A549 (cell line): ENCODE results near the gene CD99. TPM values are rescaled to one million over a fixed set of nuclear protein-coding genes. Genes with fewer than 3 reads are reported as not detected.

ENCODE experiments used
- ATAC-seq, 2 experiments: fragments of 200-7000 bp in 1 of 2; fragments of >200 bp in 1 of 2; cut with Nextera tagmentation in 1 of 2; cut with Tn5 transposase in 1 of 2; 3 replicates each; pipeline versions ENCODE4 v1.8.0 to v1.9.1; 2018 to 2020; ENCODE audit warnings: mild to moderate bottlenecking in 1 of 2, moderate library complexity in 1 of 2
- CTCF ChIA-PET: fragments of 300-600 bp; sonication (Branson Sonifier 250); formaldehyde crosslinking; extraction: SDS; loops from one replicate; lab custom pipeline; 2021; ENCODE audit warnings: antibody characterized with exemption, inconsistent platforms; lab: Yijun Ruan, JAX
- POLR2A ChIA-PET: fragments of 350-600 bp; formaldehyde crosslinking; extraction: SDS; loops from one replicate; lab custom pipeline; 2021; ENCODE audit warnings: antibody characterized with exemption, inconsistent platforms; lab: Yijun Ruan, JAX
- DNase-seq, 2 experiments: peaks; one replicate each; pipeline versions ENCODE4 v3.0.0 to v3.0.0-alpha.2; 2011 to 2016; ENCODE audit warnings: low read depth in 1 of 2, low spot score in 1 of 2
- FAIRE-seq: peaks from 2 replicates; lab custom pipeline; 2011; peaks lifted over from hg19 to GRCh38; lab: Jason Lieb, UNC
- H3K27ac ChIP-seq, 2 experiments: fragments of >200 bp; sonication (Bioruptor Twin); formaldehyde crosslinking; 3 replicates each; pipeline ENCODE4 v1.5.1; 2016 to 2017
- H3K4me1 ChIP-seq: fragments of >200 bp; sonication (Bioruptor Twin); formaldehyde crosslinking; 3 replicates; pipeline ENCODE4 v1.6.1; 2016
- H3K4me2 ChIP-seq: fragments of >200 bp; sonication (Bioruptor Twin); formaldehyde crosslinking; 3 replicates; pipeline ENCODE4 v1.6.1; 2016
- H3K4me3 ChIP-seq: fragments of >200 bp; sonication (Bioruptor Twin); formaldehyde crosslinking; 3 replicates; pipeline ENCODE4 v1.5.1; 2016
- H3K9me3 ChIP-seq: fragments of >200 bp; sonication (Bioruptor Twin); formaldehyde crosslinking; 3 replicates; pipeline ENCODE4 v1.6.1; 2016
- BHLHE40 ChIP-seq: IDR thresholded peaks from 2 replicates; pipeline ENCODE4 v1.6.1; 2012; ENCODE audit warnings: low read depth, low read length, inconsistent platforms
- CBX2 ChIP-seq: fragments of 200-600 bp; sonication (generic); IDR thresholded peaks from 2 replicates; pipeline ENCODE4 v1.6.1; 2016; ENCODE audit warnings: low read depth, mild to moderate bottlenecking, borderline replicate concordance
- CBX8 ChIP-seq: fragments of 200-600 bp; sonication (generic); IDR thresholded peaks from 2 replicates; pipeline ENCODE4 v1.6.1; 2016
- CHD2 ChIP-seq: fragments of 150-350 bp; IDR thresholded peaks from 2 replicates; pipeline ENCODE4 v1.6.1; 2014; ENCODE audit warnings: low read length; ENCODE audit not compliant: partially characterized antibody
- CHD4 ChIP-seq: fragments of 200-600 bp; sonication (generic); IDR thresholded peaks from 2 replicates; pipeline ENCODE4 v1.6.1; 2016; ENCODE audit warnings: antibody characterized with exemption, mild to moderate bottlenecking, borderline replicate concordance
- EP300 ChIP-seq, 2 experiments: fragments of >200 bp; sonication (Bioruptor Twin); formaldehyde crosslinking; IDR thresholded peaks; 2 replicates in 1 of 2; 3 replicates in 1 of 2; pipeline ENCODE4 v1.6.1; 2016 to 2017
- ESRRA ChIP-seq: fragments of 150-350 bp; IDR thresholded peaks from 2 replicates; pipeline ENCODE4 v1.6.1; 2014; ENCODE audit warnings: mild to moderate bottlenecking, low read length, borderline replicate concordance
- FOSB ChIP-seq: fragments of 250-450 bp; sonication (Bioruptor Pico); IDR thresholded peaks from 2 replicates; pipeline ENCODE4 v1.5.0; 2020; ENCODE audit warnings: mild to moderate bottlenecking, moderate library complexity
- HDAC2 ChIP-seq: fragments of 200-600 bp; sonication (generic); IDR thresholded peaks from 2 replicates; pipeline ENCODE4 v1.6.1; 2016
- HOXA7 ChIP-seq: fragments of 250-450 bp; sonication (Bioruptor Pico); IDR thresholded peaks from 2 replicates; pipeline ENCODE4 v1.5.0; 2020; ENCODE audit warnings: mild to moderate bottlenecking, moderate library complexity
- HOXB13 ChIP-seq: fragments of 250-450 bp; sonication (Bioruptor Pico); IDR thresholded peaks from 2 replicates; pipeline ENCODE4 v1.5.0; 2020; ENCODE audit warnings: low read depth, mild to moderate bottlenecking, moderate library complexity
- HOXB5 ChIP-seq: fragments of 250-450 bp; sonication (Bioruptor Pico); IDR thresholded peaks from 2 replicates; pipeline ENCODE4 v1.5.0; 2020; ENCODE audit warnings: mild to moderate bottlenecking, moderate library complexity
- JUN ChIP-seq, 2 experiments: fragments of >200 bp; sonication (Bioruptor Twin); formaldehyde crosslinking; IDR thresholded peaks; 2 replicates in 1 of 2; 3 replicates in 1 of 2; pipeline ENCODE4 v1.6.1; 2016 to 2017
- KDM1A ChIP-seq: fragments of 200-600 bp; sonication (generic); IDR thresholded peaks from 2 replicates; pipeline ENCODE4 v1.6.1; 2016; ENCODE audit warnings: low read depth, mild to moderate bottlenecking
- MAFK ChIP-seq: fragments of 450-650 bp; IDR thresholded peaks from 2 replicates; pipeline ENCODE4 v1.6.1; 2014; ENCODE audit not compliant: partially characterized antibody
- NFE2L2 ChIP-seq: fragments of 150-350 bp; conservative IDR thresholded peaks from 2 replicates; pipeline ENCODE4 v1.6.1; 2014; ENCODE audit warnings: low read length
- PHF8 ChIP-seq: fragments of 200-600 bp; sonication (generic); IDR thresholded peaks from 2 replicates; pipeline ENCODE4 v1.6.1; 2016; ENCODE audit warnings: low read depth, mild to moderate bottlenecking, antibody characterized with exemption, moderate library complexity, borderline replicate concordance
- POLR2AphosphoS2 ChIP-seq: conservative IDR thresholded peaks from 2 replicates; pipeline ENCODE4 v1.6.1; 2012; ENCODE audit warnings: low read length, improper control_type of control experiment, inconsistent platforms
- RAD21 ChIP-seq, 2 experiments: fragments of >200 bp in 1 of 2; sonication (Bioruptor Twin) in 1 of 2; formaldehyde crosslinking in 1 of 2; IDR thresholded peaks in 1 of 2; conservative IDR thresholded peaks in 1 of 2; 2 replicates in 1 of 2; 3 replicates in 1 of 2; pipeline ENCODE4 v1.6.1; 2012 to 2018; ENCODE audit warnings: inconsistent platforms in 1 of 2
- RARB ChIP-seq: fragments of 250-450 bp; sonication (Bioruptor Pico); IDR thresholded peaks from 2 replicates; pipeline ENCODE4 v1.8.0; 2021; ENCODE audit warnings: mild to moderate bottlenecking, moderate library complexity
- RFX5 ChIP-seq: fragments of 450-650 bp; IDR thresholded peaks from 2 replicates; pipeline ENCODE4 v1.7.1; 2014; ENCODE audit warnings: antibody characterized with exemption, mild to moderate bottlenecking, moderate library complexity
- RNF2 ChIP-seq: fragments of 200-600 bp; sonication (generic); IDR thresholded peaks from 2 replicates; pipeline ENCODE4 v1.6.1; 2016; ENCODE audit warnings: low read depth, mild to moderate bottlenecking, antibody characterized with exemption, moderate library complexity, borderline replicate concordance
- SMC3 ChIP-seq: fragments of >200 bp; sonication (Bioruptor Twin); formaldehyde crosslinking; IDR thresholded peaks from 3 replicates; pipeline ENCODE4 v1.6.1; 2018; ENCODE audit warnings: inconsistent platforms
- SREBF2 ChIP-seq: fragments of 450-650 bp; IDR thresholded peaks from 2 replicates; pipeline ENCODE4 v1.6.1; 2014; ENCODE audit warnings: mild to moderate bottlenecking, moderate library complexity
- TFCP2L1 ChIP-seq: fragments of 250-450 bp; sonication (Bioruptor Pico); IDR thresholded peaks from 2 replicates; pipeline ENCODE4 v1.5.0; 2021; ENCODE audit warnings: mild to moderate bottlenecking
- ZSCAN20 ChIP-seq: fragments of 250-450 bp; sonication (Bioruptor Pico); IDR thresholded peaks from 2 replicates; pipeline ENCODE4 v1.8.0; 2022; ENCODE audit warnings: mild to moderate bottlenecking, moderate library complexity
- WGBS: methylation state at CpG from one replicate; pipeline ENCODE4 v1.1.6; 2017; ENCODE audit errors: missing lambda C conversion rate; 5-methylcytosine and 5-hydroxymethylcytosine counted together
- polyA plus RNA-seq, 4 experiments: library from polyadenylated mRNA; depleted of rRNA in 3 of 4; stranded (reverse); fragments of >200 nt; fragmentation: RNase III in 1 of 4; extraction: RNeasy Plus Mini Kit Qiagen cat#74134 plus additional on column Dnase treatment in 1 of 4; gene quantifications; 2 replicates in 3 of 4; 3 replicates in 1 of 4; pipeline ENCODE4 v1.2.3, GENCODE V29; 2011 to 2017
- TF ChIP-seq, protein P1 (sequence below): fragments of >200 bp; sonication (Bioruptor Twin); formaldehyde crosslinking; IDR thresholded peaks from 2 replicates; pipeline ENCODE4 v1.6.1; 2016
- TF ChIP-seq, protein P2 (sequence below): IDR thresholded peaks from 2 replicates; pipeline ENCODE4 v1.6.1; 2012; ENCODE audit warnings: low read depth, borderline replicate concordance
- TF ChIP-seq, protein P3 (sequence below): fragments of >200 bp; sonication (Bioruptor Twin); formaldehyde crosslinking; IDR thresholded peaks from 3 replicates; pipeline ENCODE4 v1.5.1; 2016
- TF ChIP-seq, protein P4 (sequence below): fragments of 250-450 bp; sonication (Bioruptor Pico); IDR thresholded peaks from 2 replicates; pipeline ENCODE4 v1.5.0; 2021; ENCODE audit warnings: mild to moderate bottlenecking, moderate library complexity, borderline replicate concordance
- TF ChIP-seq, protein P5 (sequence below): IDR thresholded peaks from 2 replicates; pipeline ENCODE4 v1.6.1; 2012

Gene CD99
- polyA plus RNA-seq, 2 of the 4 experiments (the other 2 are of a cell fraction), result 136 to 172 TPM

DNA sequence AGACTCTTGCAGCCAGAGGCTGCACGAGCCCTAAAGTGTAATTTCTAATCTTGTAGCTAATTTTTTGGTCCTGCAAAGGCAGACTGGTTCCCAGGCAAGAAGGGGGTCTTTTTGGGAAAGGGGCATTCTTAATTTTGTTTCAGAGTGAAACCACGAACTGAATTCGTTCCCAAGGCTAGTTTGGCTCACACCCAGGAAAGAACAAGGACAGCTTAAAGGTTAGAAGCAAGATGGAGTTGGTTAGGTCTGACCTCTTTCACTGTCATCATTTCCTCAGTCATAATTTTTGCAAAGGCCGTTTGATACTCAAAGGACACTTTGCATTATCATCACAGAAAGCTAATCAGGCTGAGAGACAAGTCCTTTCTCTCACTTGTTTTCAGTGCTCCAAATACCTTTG lies 91.7 kb downstream of the CD99 start:
- ChIA-PET POLR2A (no interaction called here), CTCF (interaction anchor here (1.1 kb wide), 1 partner anchor 36 kb away, joined by 4 read pairs; no protein-coding TSS in a partner anchor)
- WGBS, result 38% methylated on average over 4 of the region's 4 CpGs
- TF ChIP-seq PHF8 (no peak), CBX8 (no peak), SMC3 (no peak), NFE2L2 (no peak), ZSCAN20 (CRISPR knock-in tag) (no peak), FOSB (CRISPR knock-in tag) (no peak), HOXB13 (CRISPR knock-in tag) (no peak), HOXA7 (CRISPR knock-in tag) (no peak), RAD21 (conservative IDR thresholded peaks at IDR 0.05 in 1 of 2, IDR thresholded peaks at IDR 0.05 in 1 of 2) (no peak), POLR2AphosphoS2 (no peak), JUN (IDR thresholded peaks at IDR 0.05) (no peak), CHD4 (no peak), BHLHE40 (no peak), KDM1A (no peak)
- TF ChIP-seq, protein P1, sequence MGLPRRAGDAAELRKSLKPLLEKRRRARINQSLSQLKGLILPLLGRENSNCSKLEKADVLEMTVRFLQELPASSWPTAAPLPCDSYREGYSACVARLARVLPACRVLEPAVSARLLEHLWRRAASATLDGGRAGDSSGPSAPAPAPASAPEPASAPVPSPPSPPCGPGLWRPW, result no peak
- Histone ChIP-seq H3K9me3 (no peaks in the 10 kb centered on the region), H3K4me3 (no peak overlapping the region), H3K27ac (no peak overlapping the region), H3K4me2 (no peak overlapping the region), H3K4me1 (no peaks in the 10 kb centered on the region)
- FAIRE-seq (no peak), ATAC-seq (no peak), DNase-seq (no peak)

DNA sequence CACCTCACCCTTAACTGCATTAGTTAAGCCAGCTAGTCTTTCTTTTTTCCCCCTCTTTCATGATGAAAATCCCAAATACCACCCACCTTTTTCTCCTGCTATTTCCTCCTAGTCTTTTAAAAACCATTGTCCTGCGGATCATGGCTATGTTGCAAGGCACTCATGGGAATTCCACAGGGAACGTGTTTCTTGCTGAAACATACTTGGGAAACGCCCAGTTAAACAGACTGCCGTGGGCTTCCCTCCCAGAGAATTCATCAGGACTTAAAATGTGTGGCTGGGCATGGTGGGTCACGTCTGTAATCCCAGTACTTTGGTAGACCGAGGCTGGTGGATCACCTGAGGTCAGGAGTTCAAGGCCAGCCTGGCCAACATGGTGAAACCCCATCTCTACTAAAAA lies 92.9 kb downstream of the CD99 start:
- FAIRE-seq (no peak), DNase-seq (no peak), ATAC-seq (no peak)
- H3K4me2 ChIP-seq, result no peak overlapping the region
- no peaks in the 10 kb centered on the region for H3K9me3 ChIP-seq
- no peak overlapping the region for H3K4me3 ChIP-seq
- CTCF ChIA-PET, result no interaction called here
- H3K4me1 ChIP-seq, result no peaks in the 10 kb centered on the region
- 66% methylated on average over 6 of the region's 6 CpGs for WGBS
- POLR2A ChIA-PET, result no interaction called here
- H3K27ac ChIP-seq, result no peak overlapping the region
- TF ChIP-seq HOXB5 (CRISPR knock-in tag) (no peak), RFX5 (no peak), HDAC2 (no peak), MAFK (no peak), HOXB13 (CRISPR knock-in tag) (no peak), CBX2 (no peak), PHF8 (no peak), TFCP2L1 (no peak), RARB (CRISPR knock-in tag) (no peak), EP300 (IDR thresholded peaks at IDR 0.05) (no peak), SREBF2 (no peak), CHD2 (no peak), ESRRA (no peak), RNF2 (no peak)
- TF ChIP-seq, protein P2, sequence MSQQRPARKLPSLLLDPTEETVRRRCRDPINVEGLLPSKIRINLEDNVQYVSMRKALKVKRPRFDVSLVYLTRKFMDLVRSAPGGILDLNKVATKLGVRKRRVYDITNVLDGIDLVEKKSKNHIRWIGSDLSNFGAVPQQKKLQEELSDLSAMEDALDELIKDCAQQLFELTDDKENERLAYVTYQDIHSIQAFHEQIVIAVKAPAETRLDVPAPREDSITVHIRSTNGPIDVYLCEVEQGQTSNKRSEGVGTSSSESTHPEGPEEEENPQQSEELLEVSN, result no peak
- TF ChIP-seq, protein P3, sequence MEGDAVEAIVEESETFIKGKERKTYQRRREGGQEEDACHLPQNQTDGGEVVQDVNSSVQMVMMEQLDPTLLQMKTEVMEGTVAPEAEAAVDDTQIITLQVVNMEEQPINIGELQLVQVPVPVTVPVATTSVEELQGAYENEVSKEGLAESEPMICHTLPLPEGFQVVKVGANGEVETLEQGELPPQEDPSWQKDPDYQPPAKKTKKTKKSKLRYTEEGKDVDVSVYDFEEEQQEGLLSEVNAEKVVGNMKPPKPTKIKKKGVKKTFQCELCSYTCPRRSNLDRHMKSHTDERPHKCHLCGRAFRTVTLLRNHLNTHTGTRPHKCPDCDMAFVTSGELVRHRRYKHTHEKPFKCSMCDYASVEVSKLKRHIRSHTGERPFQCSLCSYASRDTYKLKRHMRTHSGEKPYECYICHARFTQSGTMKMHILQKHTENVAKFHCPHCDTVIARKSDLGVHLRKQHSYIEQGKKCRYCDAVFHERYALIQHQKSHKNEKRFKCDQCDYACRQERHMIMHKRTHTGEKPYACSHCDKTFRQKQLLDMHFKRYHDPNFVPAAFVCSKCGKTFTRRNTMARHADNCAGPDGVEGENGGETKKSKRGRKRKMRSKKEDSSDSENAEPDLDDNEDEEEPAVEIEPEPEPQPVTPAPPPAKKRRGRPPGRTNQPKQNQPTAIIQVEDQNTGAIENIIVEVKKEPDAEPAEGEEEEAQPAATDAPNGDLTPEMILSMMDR, result no peak
- TF ChIP-seq, protein P4, sequence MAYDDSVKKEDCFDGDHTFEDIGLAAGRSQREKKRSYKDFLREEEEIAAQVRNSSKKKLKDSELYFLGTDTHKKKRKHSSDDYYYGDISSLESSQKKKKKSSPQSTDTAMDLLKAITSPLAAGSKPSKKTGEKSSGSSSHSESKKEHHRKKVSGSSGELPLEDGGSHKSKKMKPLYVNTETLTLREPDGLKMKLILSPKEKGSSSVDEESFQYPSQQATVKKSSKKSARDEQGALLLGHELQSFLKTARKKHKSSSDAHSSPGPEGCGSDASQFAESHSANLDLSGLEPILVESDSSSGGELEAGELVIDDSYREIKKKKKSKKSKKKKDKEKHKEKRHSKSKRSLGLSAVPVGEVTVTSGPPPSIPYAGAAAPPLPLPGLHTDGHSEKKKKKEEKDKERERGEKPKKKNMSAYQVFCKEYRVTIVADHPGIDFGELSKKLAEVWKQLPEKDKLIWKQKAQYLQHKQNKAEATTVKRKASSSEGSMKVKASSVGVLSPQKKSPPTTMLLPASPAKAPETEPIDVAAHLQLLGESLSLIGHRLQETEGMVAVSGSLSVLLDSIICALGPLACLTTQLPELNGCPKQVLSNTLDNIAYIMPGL (CRISPR knock-in tag), result no peak
- TF ChIP-seq, protein P5, sequence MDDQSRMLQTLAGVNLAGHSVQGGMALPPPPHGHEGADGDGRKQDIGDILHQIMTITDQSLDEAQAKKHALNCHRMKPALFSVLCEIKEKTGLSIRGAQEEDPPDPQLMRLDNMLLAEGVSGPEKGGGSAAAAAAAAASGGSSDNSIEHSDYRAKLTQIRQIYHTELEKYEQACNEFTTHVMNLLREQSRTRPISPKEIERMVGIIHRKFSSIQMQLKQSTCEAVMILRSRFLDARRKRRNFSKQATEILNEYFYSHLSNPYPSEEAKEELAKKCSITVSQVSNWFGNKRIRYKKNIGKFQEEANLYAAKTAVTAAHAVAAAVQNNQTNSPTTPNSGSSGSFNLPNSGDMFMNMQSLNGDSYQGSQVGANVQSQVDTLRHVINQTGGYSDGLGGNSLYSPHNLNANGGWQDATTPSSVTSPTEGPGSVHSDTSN, result no peak
